Activated T-cell treated with anti-CD3 and anti-CD28 coated beads, Interleukin-2, amount 50 U/mL, for 24 hours (primary cell): ENCODE data around the gene CLEC4F.
A peak's percentile ranks its signal among the peaks of the same experiment; 100 is the strongest.
"Not testable (repeated sequence)": the region's sequence is repeated elsewhere in the genome, so short reads cannot be mapped to it uniquely, and the experiment has no call there.

Experiments used
- DNase-seq: peaks from one replicate; pipeline ENCODE4 v3.0.0-alpha.2; 2020
- H3K27ac Mint-ChIP-seq: 2 replicates; pipeline ENCODE4 v1.8.0; 2020; ENCODE audit warnings: mild to moderate bottlenecking, mixed read lengths
- H3K27me3 Mint-ChIP-seq: 2 replicates; pipeline ENCODE4 v1.8.0; 2020; ENCODE audit warnings: mixed read lengths
- H3K36me3 Mint-ChIP-seq: 2 replicates; pipeline ENCODE4 v1.8.0; 2020; ENCODE audit warnings: low read depth, mixed read lengths
- H3K4me1 Mint-ChIP-seq: 2 replicates; pipeline ENCODE4 v1.8.0; 2020; ENCODE audit warnings: low read depth, mixed read lengths
- H3K4me3 Mint-ChIP-seq: 2 replicates; pipeline ENCODE4 v1.8.0; 2020; ENCODE audit warnings: mild to moderate bottlenecking, moderate library complexity, mixed read lengths
- H3K9me3 Mint-ChIP-seq: 2 replicates; pipeline ENCODE4 v1.8.0; 2020; ENCODE audit warnings: mixed read lengths

CLEC4F gene

DNA sequence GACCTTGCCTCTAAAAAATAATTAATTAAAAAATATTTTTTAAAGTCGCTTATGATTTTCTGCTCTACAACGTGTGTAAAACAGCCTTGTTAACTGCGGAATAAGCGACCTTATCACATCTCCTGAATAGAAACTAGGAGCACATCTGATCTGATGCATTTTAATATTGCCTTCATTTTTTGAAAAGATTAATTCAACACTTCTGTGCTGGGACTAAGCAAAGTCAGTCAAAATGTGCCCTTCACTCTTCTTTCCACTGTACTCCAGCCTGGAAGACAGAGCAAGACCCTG is 12.6 kb downstream of the CLEC4F start:
- H3K36me3 Mint-ChIP-seq, result no peaks in the 10 kb centered on the region
- H3K27ac Mint-ChIP-seq, result no peak overlapping the region
- no peaks in the 10 kb centered on the region for H3K9me3 Mint-ChIP-seq
- H3K4me3 Mint-ChIP-seq, result no peak overlapping the region
- H3K4me1 Mint-ChIP-seq, result no peaks in the 10 kb centered on the region
- H3K27me3 Mint-ChIP-seq, result peaks cover 13% of the 10 kb centered on the region
- DNase-seq, result no peak

DNA sequence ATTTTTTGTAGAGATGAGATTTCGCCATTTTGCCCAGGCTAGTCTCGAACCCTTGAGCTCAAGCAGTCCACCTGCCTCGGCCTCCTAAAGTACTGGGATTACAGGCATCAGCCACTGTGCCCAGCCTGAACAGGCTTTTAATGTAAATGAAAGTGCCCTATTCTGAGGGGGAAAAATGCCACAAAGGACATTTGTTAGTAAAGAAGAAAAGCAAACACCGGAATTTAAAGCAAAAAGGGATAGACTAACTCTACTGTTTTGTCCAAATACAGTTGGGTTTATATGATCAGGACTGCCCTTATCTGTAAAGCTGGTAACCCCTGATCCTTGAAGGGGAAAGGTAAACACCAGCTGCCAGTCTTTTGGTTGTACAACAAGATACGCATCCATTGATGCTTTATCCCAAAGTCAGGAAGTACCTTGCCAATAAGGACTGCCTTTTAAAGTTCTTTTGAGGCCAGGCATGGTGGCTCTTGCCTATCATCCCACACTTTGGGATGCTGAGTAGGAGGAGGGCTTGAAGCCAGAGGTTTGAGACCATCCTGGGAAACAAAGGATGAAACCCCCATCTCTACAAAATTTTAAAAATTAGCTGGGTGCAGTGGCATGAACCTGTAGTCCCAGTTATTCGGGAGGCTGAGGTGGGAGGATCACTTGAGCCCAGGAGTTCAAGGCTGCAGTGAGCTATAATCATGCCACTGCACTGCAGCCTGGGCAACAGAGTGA is 13.1 kb downstream of the CLEC4F start:
- H3K9me3 Mint-ChIP-seq, result no peaks in the 10 kb centered on the region
- H3K36me3 Mint-ChIP-seq, result no peaks in the 10 kb centered on the region
- DNase-seq, result no peak
- H3K4me1 Mint-ChIP-seq, result no peaks in the 10 kb centered on the region
- H3K27ac Mint-ChIP-seq, result no peak overlapping the region
- H3K4me3 Mint-ChIP-seq, result no peak overlapping the region
- peaks cover 13% of the 10 kb centered on the region for H3K27me3 Mint-ChIP-seq

- Mint-ChIP-seq H3K36me3 (no peaks in the 10 kb centered on the region), H3K4me1 (no peaks in the 10 kb centered on the region), H3K4me3 (no peak overlapping the region), H3K9me3 (no peaks in the 10 kb centered on the region), H3K27ac (no peak overlapping the region), H3K27me3 (peaks cover 13% of the 10 kb centered on the region)
- DNase-seq, result no peak
Measured at GRCh38 chr2:70806620-70807019, 13.8 kb downstream of the CLEC4F start.

- no peak for DNase-seq
- Mint-ChIP-seq H3K9me3 (no peaks in the 10 kb centered on the region), H3K4me3 (no peak overlapping the region), H3K27ac (no peak overlapping the region), H3K36me3 (no peaks in the 10 kb centered on the region), H3K27me3 (peaks cover 13% of the 10 kb centered on the region), H3K4me1 (no peaks in the 10 kb centered on the region)
Measured at GRCh38 chr2:70806013-70806412, 14.4 kb downstream of the CLEC4F start.

DNA sequence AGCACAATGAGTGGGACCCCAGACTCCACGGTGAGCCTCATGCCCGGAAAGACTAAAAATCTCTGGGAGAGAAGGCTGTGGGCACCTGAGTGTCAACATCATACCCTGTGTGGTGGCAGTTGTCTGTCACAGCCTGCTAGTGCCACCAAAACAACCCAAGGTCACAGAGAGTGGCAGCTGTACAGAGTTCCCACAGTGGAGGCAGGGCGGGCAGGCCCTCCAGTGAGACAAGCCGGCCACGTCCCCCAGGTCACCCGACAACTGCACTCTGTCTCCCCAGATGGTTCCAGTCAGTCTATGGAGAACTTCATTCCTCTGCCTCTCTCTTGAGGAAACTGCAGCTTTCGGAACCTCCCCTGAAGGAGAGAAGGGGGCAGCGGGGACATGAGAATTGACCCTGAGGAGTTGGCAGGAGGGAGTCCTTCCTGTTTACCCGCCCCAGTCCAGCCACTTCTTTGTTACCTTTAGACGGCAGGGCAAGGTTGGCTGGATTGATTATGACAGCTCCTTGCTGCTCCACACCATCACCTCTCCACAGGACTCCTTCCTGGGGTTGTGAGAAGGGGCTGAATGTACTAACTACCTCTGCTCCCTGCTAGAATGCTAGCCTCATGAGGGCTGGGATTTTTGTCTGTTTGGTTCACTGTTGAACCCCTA is 18.7 kb downstream of the CLEC4F start:
- no peak for DNase-seq
- no peak overlapping the region for H3K4me3 Mint-ChIP-seq
- H3K36me3 Mint-ChIP-seq, result no peaks in the 10 kb centered on the region
- H3K4me1 Mint-ChIP-seq, result no peaks in the 10 kb centered on the region
- no peak overlapping the region for H3K27ac Mint-ChIP-seq
- peaks cover 7% of the 10 kb centered on the region for H3K9me3 Mint-ChIP-seq
- peaks cover 12% of the 10 kb centered on the region for H3K27me3 Mint-ChIP-seq

- Mint-ChIP-seq H3K36me3 (no peaks in the 10 kb centered on the region), H3K27me3 (peaks cover 6% of the 10 kb centered on the region), H3K4me1 (no peaks in the 10 kb centered on the region), H3K4me3 (no peak overlapping the region), H3K27ac (no peak overlapping the region), H3K9me3 (peaks cover 7% of the 10 kb centered on the region)
- DNase-seq, result no peak
Measured at GRCh38 chr2:70799706-70800105, 20.7 kb downstream of the CLEC4F start.

- peaks cover 14% of the 10 kb centered on the region for H3K27me3 Mint-ChIP-seq
- H3K4me1 Mint-ChIP-seq, H3K4me3 Mint-ChIP-seq, DNase-seq, H3K36me3 Mint-ChIP-seq, H3K27ac Mint-ChIP-seq, H3K9me3 Mint-ChIP-seq: not testable (repeated sequence)
Measured at GRCh38 chr2:70797996-70798395, 22.4 kb downstream of the CLEC4F start.

DNA sequence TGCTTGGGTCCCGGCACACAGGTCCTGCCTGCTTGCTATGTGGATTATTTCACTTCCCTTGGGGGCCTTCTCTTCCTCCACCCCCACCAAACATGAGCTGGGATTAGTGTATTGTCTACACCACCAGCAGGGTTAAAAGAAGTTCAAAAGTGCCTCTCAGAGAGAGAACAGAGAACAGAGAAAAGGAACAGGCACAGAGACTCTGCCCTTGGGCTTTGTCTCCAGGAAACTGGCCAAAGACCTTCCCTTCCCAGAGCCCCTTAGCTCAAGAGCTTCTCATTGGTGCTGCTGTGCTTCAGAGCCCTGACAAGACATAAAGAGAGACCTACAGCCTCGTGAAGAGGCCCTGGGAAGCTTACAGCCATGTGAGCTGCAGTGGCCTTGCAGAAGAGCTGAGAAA is 22.9 kb downstream of the CLEC4F start:
- H3K27me3 Mint-ChIP-seq, result peaks cover 18% of the 10 kb centered on the region
- H3K4me3 Mint-ChIP-seq, result no peak overlapping the region
- H3K4me1 Mint-ChIP-seq, result no peaks in the 10 kb centered on the region
- H3K27ac Mint-ChIP-seq, result no peak overlapping the region
- H3K9me3 Mint-ChIP-seq, result peaks cover 7% of the 10 kb centered on the region
- H3K36me3 Mint-ChIP-seq, result no peaks in the 10 kb centered on the region
- no peak for DNase-seq

DNA sequence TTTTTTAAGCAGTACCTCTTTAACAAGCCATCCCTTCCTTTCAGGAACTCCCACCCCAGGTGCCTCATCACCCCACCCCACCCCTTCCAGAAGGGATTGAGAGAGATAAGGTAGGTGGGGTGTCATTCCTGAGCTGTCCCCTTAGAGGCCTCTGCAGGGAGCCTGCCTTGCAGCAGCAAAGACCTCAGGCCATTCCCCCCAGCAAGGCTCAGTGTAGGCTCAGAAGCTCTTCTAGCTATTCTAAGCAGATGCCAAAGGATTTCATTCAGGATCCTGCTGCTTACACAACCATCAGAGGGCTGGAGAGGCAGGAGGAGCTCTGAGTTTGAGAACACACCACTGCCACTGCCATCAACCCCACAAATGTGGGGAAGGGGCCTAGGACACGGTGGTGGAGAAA is 24.1 kb downstream of the CLEC4F start:
- Mint-ChIP-seq H3K36me3 (no peaks in the 10 kb centered on the region), H3K27me3 (peaks cover 28% of the 10 kb centered on the region)

DNA sequence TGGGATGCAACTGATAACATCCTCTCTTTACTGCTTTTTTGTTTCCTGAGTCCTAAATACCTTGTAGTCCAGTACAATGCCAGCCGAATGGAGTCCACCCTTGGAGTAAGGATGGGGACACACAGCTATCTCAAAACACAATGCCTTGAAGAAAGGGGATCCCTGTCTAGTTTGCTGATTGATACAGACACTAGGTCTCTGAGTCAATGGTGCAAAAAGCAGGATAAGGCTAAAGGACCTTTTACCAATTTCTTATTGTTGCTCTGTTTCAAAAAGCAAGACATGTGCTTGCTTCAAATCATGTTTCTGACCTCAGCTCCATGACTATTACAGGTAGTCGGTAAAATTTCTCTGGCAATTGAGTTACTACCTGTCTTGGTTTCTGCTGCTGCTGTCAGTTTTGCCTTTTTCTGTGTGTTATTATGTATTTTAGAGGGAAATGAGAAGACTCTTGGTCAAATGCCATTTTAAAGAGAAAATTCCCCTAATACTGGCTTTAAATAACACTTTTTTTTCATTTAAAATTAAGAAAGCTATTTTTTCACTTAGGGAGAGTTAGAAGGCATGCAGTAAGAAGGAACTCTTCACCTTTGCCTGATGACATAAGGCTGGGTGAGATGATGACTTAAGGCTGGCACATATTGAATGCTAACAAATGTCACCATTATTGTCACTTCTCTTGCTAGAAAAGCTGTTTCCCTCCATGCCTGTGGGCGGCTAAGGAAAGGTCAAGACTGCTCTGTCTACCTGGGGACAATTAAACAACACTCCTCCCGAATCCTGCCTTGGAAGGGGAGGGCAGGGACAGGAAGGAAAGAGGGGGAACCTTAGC is 25.0 kb downstream of the CLEC4F start:
- peaks cover 2% of the 10 kb centered on the region for H3K4me1 Mint-ChIP-seq
- H3K27me3 Mint-ChIP-seq, result peaks cover 34% of the 10 kb centered on the region
- no peak overlapping the region for H3K4me3 Mint-ChIP-seq
- no peak for DNase-seq
- H3K9me3 Mint-ChIP-seq, result peaks cover 7% of the 10 kb centered on the region
- H3K27ac Mint-ChIP-seq, result no peak overlapping the region
- H3K36me3 Mint-ChIP-seq, result no peaks in the 10 kb centered on the region

More for the DNA sequence above, 24.1 kb downstream of the CLEC4F start:
- no peak overlapping the region for H3K27ac Mint-ChIP-seq
- H3K4me3 Mint-ChIP-seq, result no peak overlapping the region
- no peaks in the 10 kb centered on the region for H3K4me1 Mint-ChIP-seq
- no peak for DNase-seq
- peaks cover 7% of the 10 kb centered on the region for H3K9me3 Mint-ChIP-seq

DNA sequence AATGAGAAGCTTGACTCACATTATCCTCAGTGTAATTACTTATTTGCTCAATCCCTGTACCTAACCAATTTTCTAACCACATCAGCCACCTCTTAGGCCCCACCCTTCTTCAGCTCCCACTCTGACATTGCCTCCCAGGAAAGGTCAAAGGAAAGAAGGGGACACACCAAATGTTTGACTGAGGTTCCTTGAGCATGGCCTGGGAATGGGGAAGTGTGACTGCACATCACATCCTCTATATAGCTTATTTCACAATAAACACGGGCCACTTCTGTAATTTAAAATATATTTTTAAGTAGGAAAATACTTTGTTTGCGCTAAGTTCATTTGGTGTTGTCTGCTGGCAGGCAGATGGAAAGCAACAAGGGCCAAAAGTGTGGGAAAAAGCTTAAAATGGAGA is 26.9 kb downstream of the CLEC4F start:
- peaks cover 39% of the 10 kb centered on the region for H3K27me3 Mint-ChIP-seq
- no peak overlapping the region for H3K4me3 Mint-ChIP-seq
- H3K4me1 Mint-ChIP-seq, result peaks cover 8% of the 10 kb centered on the region
- no peaks in the 10 kb centered on the region for H3K9me3 Mint-ChIP-seq
- no peak overlapping the region for H3K27ac Mint-ChIP-seq
- H3K36me3 Mint-ChIP-seq, result no peaks in the 10 kb centered on the region
- no peak for DNase-seq

DNA sequence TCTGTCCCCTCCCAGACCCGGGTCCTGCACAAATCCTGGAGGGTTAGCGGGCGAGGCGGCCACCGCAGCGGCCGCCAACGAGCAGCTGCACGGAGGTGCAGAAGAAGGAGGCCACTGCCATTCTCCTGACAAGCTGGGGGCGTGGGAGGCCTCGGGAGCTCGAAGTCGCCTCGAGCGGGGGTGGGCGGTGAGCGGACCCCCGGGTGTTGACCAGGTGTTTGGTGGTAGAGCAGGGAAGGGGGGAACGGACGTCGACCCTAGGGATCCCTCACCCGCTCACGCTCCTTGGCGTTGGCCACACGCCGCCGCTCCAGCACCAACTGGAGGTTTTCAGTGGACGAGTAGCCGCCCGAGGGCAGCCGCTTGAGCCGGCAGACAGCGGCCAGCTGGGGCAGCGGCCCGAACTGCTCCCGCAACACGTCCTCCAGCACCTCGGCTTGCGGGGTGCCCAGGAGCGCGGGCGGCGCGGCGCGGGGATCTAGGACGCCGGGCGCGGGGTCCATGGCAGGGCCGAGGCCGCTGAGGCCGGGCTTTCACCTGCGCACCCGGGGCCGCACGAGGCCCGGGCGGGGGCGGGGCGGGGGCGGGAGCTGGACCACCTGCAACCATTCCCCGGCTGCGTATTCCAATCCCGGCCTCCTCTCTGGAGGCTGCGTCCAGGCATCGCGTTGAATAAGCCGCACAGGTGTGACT is 30.1 kb downstream of the CLEC4F start, which contains the start of gene FIGLA:
Gene FIGLA (minus strand): TSS at position 508 of the 693 bp plus-strand sequence. CDS start 5 bp downstream, at position 503.
- H3K4me1 Mint-ChIP-seq, result peaks cover 11% of the 10 kb centered on the region
- peaks cover 66% of the 10 kb centered on the region for H3K27me3 Mint-ChIP-seq
- peak within 1 kb of the TSS; percentile 67 for H3K4me3 Mint-ChIP-seq
- no peaks in the 10 kb centered on the region for H3K36me3 Mint-ChIP-seq
- no peak for DNase-seq
- H3K27ac Mint-ChIP-seq, result peak within 1 kb of the TSS; percentile 17
- no peaks in the 10 kb centered on the region for H3K9me3 Mint-ChIP-seq

DNA sequence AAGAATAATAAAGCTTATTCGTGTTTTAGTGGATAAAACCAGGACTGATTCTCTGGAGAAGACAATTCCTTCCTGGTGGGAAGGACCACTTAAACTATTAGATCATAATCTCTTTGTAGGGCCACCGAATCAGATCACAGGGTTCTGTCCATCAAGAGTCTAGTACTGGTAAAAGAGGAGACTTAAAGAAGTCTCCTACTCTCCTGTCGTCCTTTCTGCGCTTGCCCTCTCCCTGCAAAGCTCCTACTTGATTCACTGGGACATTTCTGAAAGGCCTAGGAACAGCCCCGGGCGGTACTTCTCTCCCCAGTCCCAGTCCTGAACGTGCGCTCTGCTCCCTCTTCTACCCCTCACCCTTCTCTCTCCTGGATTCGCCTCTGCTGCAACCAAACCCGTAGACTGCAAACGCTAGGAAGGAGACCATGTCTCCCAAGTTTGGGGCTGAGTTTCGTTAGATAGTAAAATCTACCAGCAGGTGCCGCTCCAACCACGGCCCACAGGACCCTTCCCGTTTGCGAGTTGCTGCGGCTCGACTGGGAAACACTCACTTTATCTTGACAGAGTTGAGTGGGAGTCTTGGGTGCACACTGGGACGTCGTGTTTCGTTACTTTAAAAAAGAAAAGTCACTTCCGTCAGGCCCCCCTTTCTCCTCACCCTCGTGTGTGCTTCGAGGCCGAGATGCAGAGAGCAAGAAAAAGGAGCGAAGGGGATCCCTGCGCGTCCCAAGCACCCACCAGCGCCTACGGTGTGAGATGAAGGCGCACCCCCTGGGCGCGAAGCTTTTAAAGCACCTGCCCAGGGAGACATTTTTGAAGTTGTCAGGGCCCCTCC is 30.9 kb downstream of the CLEC4F start:
- H3K36me3 Mint-ChIP-seq, result no peaks in the 10 kb centered on the region
- peaks cover 67% of the 10 kb centered on the region for H3K27me3 Mint-ChIP-seq
- DNase-seq, result peak; percentile 81
- H3K9me3 Mint-ChIP-seq, result no peaks in the 10 kb centered on the region
- H3K27ac Mint-ChIP-seq, result peak overlapping the region; percentile 17
- peak overlapping the region; percentile 67 for H3K4me3 Mint-ChIP-seq
- H3K4me1 Mint-ChIP-seq, result peaks cover 13% of the 10 kb centered on the region
